ENCODE results near the gene PPP1R1C. TPM values are rescaled to one million over a fixed set of nuclear protein-coding genes. Genes with fewer than 3 reads are reported as not detected.

PPP1R1C gene
- total RNA-seq, 4 donors from 2014 or later, result 0.96 to 4.3 TPM; not detected in 2

DNA sequence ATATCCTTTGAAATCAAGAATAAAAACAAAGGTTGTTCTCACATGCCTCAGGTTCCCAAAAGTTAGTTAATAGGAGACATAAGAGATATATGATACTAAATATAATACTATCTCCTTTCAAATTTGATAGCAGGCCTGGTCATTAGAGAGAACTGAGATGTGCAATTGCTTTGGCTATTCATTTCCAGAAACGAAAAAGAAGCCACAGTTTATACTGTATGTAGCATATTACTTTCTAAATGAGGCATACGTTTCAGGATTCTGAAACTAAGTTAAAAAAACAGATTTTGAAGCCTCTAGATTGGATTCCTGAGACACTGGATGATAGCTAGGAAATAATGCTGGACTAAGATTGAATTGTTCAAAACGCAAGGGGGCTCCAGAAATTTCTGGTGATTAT, 7.1 kb downstream of the PPP1R1C start:
- Histone ChIP-seq H3K27me3 (no peaks in the 10 kb centered on the region), H3K36me3 (no peaks in the 10 kb centered on the region), H3K4me3 (no peak overlapping the region), H3K4me1 (no peaks in the 10 kb centered on the region), H3K27ac (no peak overlapping the region), H3K9me3 (no peaks in the 10 kb centered on the region)
- WGBS, 2 donors (ENCODE audit: low coverage in 1 of 2), result 63 to 67% methylated on average over 3 of the region's 3 CpGs
- in situ Hi-C loops (cut with MboI; ENCODE audit: low pct_ligation_motif_present in 1 of 4, low pct_unique_long_range_greater_than_20kb in 1 of 4, low sequenced_read_pairs in 3 of 4) (no loop called here), intact Hi-C loops (cut with DNase I; ENCODE audit: low total_unique reads) (no loop called here)
- DNase-seq, result no peak
- TF ChIP-seq POLR2A (IDR thresholded peaks at IDR 0.05), result no peak
- TF ChIP-seq, protein P1, sequence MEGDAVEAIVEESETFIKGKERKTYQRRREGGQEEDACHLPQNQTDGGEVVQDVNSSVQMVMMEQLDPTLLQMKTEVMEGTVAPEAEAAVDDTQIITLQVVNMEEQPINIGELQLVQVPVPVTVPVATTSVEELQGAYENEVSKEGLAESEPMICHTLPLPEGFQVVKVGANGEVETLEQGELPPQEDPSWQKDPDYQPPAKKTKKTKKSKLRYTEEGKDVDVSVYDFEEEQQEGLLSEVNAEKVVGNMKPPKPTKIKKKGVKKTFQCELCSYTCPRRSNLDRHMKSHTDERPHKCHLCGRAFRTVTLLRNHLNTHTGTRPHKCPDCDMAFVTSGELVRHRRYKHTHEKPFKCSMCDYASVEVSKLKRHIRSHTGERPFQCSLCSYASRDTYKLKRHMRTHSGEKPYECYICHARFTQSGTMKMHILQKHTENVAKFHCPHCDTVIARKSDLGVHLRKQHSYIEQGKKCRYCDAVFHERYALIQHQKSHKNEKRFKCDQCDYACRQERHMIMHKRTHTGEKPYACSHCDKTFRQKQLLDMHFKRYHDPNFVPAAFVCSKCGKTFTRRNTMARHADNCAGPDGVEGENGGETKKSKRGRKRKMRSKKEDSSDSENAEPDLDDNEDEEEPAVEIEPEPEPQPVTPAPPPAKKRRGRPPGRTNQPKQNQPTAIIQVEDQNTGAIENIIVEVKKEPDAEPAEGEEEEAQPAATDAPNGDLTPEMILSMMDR (IDR thresholded peaks at IDR 0.05), result no peak
- no peak for TF ChIP-seq POLR2AphosphoS5 (IDR thresholded peaks at IDR 0.05)
- no peak for TF ChIP-seq EP300 (IDR thresholded peaks at IDR 0.05; ENCODE audit: low read depth)

DNA sequence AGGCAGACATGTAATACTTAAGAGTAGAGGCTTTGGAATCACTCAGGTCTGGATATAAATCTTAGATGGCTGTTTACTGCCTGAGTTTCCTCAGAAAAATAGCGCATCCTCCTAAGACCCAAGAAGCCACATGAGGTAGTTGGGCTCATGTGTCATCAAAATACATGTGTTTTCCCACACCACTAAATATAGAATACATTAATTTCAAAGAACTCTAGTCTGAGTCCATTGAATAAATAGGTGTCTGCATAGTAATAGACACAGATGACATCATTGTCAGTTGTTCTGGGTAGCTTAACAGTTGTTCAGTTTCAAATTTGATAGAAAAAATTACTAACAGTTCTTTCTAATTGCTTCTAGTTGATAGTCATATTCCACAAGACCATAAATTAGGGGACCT, 9.6 kb downstream of the PPP1R1C start:
- TF ChIP-seq POLR2A (IDR thresholded peaks at IDR 0.05) (no peak), POLR2AphosphoS5 (IDR thresholded peaks at IDR 0.05) (no peak), EP300 (IDR thresholded peaks at IDR 0.05; ENCODE audit: low read depth) (no peak)
- TF ChIP-seq, protein P1 (IDR thresholded peaks at IDR 0.05), result no peak
- DNase-seq, result no peak
- intact Hi-C loops (cut with DNase I; ENCODE audit: low total_unique reads), result loop anchor here (1.0 kb wide), 1 partner anchor 20 kb away; no protein-coding TSS in a partner anchor
- in situ Hi-C loops (cut with MboI; ENCODE audit: low pct_ligation_motif_present in 1 of 4, low pct_unique_long_range_greater_than_20kb in 1 of 4, low sequenced_read_pairs in 3 of 4), result no loop called here
- H3K36me3 ChIP-seq, result no peaks in the 10 kb centered on the region
- no peaks in the 10 kb centered on the region for H3K4me1 ChIP-seq
- H3K4me3 ChIP-seq, result no peak overlapping the region
- H3K9me3 ChIP-seq, result no peaks in the 10 kb centered on the region
- 88% methylated on average over 1 of the region's 1 CpG; no CpG with 5 or more reads in 1 of the 2 donors for WGBS, 2 donors (ENCODE audit: low coverage in 1 of 2)
- H3K27me3 ChIP-seq, result no peaks in the 10 kb centered on the region
- no peak overlapping the region for H3K27ac ChIP-seq

DNA sequence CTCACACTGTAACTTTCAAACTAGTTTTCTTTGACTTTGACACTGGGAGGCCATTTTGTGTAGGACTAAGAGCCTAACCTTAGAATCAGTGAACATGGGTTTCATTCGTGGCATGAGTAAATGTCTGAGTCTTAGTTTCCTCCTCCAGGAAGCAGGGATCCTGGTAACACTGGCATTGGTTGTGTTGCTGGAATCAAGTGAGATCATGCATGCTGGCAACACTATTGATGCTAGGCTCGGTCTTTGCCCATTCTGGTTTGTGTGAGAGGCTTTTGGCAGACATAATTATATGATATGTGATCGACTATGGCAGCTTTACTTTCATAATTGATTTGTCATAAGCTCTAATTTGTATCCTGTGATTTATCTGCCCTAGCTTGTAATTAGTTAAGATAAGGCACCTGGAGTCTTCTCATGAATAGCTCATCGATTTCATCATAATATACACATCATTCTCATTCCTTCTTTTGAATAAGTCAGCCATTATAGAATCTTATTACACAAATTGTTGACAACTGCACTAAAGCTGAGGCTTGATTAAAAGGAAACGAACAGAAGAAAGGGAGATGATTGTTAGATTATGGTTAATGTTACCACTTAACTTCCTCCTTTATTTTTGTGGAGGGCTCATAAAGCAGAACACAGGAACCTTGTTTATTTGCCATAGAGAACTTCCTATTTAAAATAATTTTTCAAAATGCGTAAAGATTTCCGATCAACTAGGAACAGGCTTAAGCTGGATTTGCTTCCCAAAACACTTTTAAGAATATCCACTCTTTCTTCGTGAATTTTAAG, 12.6 kb downstream of the PPP1R1C start:
- no peak overlapping the region for H3K4me3 ChIP-seq

DNA sequence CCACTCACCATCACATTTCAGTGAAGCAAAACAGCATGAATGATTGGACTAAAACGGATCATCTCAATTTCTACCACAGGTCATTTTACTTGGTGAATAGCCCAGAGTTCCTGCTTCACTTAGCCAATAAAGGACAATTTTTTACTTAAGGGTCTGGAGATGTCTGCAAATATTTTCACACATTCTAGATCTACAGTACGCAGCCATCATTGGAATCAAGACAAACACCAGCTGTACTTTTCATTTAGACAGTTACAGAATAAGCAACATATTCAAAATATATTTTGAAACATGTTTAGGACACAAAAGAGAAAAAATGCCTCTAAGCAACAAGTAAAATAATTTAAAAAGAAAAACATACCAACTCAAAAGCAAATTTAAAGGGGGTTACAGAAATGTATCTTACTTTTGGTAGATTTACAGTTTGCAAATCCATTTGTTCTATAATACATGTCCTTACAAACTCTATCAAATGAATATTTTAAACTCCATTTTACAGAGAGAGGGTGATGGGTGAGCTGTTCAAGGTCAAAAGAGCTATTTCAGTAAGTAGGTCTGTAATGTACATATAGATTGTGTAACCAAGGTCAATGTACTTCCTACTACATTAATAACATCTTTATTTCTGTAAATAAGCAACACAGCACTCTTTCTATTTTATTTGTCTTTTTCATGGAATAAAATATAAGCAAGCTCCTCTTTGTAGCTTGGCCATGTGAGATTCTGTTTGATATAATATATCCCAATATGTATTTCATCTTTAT, 13.4 kb downstream of the PPP1R1C start:
- DNase-seq, result no peak
- H3K4me3 ChIP-seq, result no peak overlapping the region
- H3K4me1 ChIP-seq, result no peaks in the 10 kb centered on the region
- H3K36me3 ChIP-seq, result no peaks in the 10 kb centered on the region
- 84 to 85% methylated on average over 2 of the region's 2 CpGs for WGBS, 2 donors (ENCODE audit: low coverage in 1 of 2)
- no peak overlapping the region for H3K27ac ChIP-seq
- H3K9me3 ChIP-seq, result no peaks in the 10 kb centered on the region
- in situ Hi-C loops (cut with MboI; ENCODE audit: low pct_ligation_motif_present in 1 of 4, low pct_unique_long_range_greater_than_20kb in 1 of 4, low sequenced_read_pairs in 3 of 4), result no loop called here
- H3K27me3 ChIP-seq, result no peaks in the 10 kb centered on the region
- no peak for TF ChIP-seq EP300 (IDR thresholded peaks at IDR 0.05; ENCODE audit: low read depth)
- TF ChIP-seq POLR2AphosphoS5 (IDR thresholded peaks at IDR 0.05), result no peak
- no peak for TF ChIP-seq POLR2A (IDR thresholded peaks at IDR 0.05)
- TF ChIP-seq, protein P1 (IDR thresholded peaks at IDR 0.05), result no peak
- intact Hi-C loops (cut with DNase I; ENCODE audit: low total_unique reads), result no loop called here

More for the DNA sequence above, 12.6 kb downstream of the PPP1R1C start:
- 72 to 77% methylated on average over 7 to 8 of the region's 8 CpGs for WGBS, 2 donors (ENCODE audit: low coverage in 1 of 2)
- Histone ChIP-seq H3K9me3 (no peaks in the 10 kb centered on the region), H3K27ac (no peak overlapping the region), H3K27me3 (no peaks in the 10 kb centered on the region), H3K4me1 (no peaks in the 10 kb centered on the region), H3K36me3 (no peaks in the 10 kb centered on the region)
- TF ChIP-seq POLR2A (IDR thresholded peaks at IDR 0.05), result no peak
- no peak for TF ChIP-seq POLR2AphosphoS5 (IDR thresholded peaks at IDR 0.05)
- TF ChIP-seq, protein P1 (IDR thresholded peaks at IDR 0.05), result no peak
- TF ChIP-seq EP300 (IDR thresholded peaks at IDR 0.05; ENCODE audit: low read depth), result no peak
- DNase-seq, result no peak
- in situ Hi-C loops (cut with MboI; ENCODE audit: low pct_ligation_motif_present in 1 of 4, low pct_unique_long_range_greater_than_20kb in 1 of 4, low sequenced_read_pairs in 3 of 4), result no loop called here
- intact Hi-C loops (cut with DNase I; ENCODE audit: low total_unique reads), result no loop called here

Data from transverse colon (tissue), 4 donors.